ENCODE data around the gene PRKCH.

Gene PRKCH

DNA sequence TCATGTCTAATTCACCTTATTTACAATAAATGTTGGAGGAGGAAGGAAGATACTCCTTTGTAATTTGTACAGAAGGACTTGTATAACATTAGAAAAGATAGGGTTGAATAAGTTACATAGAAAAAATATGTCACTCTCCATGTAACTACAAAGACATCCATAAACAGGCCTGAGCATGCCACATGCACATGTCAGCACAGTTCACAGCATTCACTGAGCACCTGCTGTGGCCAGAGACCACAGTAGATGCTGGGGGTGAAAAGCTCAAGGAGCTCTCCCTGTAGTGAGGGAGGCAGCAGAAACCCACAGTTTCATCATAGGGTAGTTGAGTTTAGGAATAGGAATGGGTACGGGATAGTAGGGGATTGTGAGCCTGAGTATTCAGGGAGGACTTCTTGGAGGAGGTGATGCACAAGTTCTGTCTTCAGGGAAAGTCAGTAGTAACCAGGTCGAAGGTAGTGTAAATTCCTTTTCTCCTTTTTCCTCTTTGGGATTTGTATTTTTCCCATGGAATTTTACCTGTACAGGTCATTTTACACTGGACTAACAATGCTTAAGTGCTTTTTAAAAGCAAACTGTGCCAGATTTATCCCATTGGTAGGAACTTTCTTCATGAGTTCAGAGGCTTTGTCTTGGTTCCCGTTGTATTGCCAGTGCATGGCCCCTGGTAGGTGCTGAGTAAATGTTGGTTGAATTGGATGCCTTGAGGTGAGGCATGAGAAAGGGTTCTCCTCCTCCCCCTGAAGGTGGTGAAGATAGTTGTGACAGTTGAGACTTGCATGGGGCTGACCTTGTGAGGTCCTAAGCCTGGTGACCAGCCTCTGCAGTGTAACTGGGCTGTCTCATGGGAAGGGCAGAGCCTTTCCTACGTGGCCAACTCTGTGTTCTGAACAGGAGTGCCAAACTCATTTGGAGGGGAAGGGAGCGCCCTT is 20.2 kb downstream of the PRKCH start:
- no peak overlapping the region for H3K4me3 ChIP-seq (ENCODE audit: low read depth, low read length)
- TF ChIP-seq CTCF (conservative IDR thresholded peaks at IDR 0.05; ENCODE audit: low read depth, low read length) = no peak
- DNase-seq (ENCODE audit: low read depth) = no peak

GRCh38 chr14:61342486-61342885 is 21.1 kb downstream of the PRKCH start:
- no peak overlapping the region for H3K4me3 ChIP-seq (ENCODE audit: low read depth, low read length)
- no peak for DNase-seq (ENCODE audit: low read depth)

DNA sequence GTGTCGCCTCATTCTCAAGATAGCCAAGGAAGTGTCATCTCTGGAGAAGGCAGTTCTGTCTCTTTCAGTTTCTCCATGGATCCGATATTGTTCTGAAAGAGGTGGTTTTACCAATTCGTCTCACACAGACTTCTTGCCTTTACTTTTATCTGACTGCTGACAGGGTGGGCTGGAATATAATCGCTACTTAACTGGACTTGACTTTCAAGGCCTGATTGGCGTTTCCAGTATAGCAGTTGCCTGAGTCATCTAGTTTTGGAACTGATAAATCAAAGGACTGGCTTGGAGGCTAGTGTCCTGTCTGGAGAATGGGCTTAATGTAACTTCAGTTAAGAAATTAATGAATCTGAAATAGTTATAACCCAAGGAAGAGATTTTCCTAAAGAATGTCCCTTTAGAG is 21.6 kb downstream of the PRKCH start:
- no peak overlapping the region for H3K4me3 ChIP-seq (ENCODE audit: low read depth, low read length)
- TF ChIP-seq CTCF (conservative IDR thresholded peaks at IDR 0.05; ENCODE audit: low read depth, low read length) = no peak
- DNase-seq (ENCODE audit: low read depth) = no peak

More at GRCh38 chr14:61342486-61342885, 21.1 kb downstream of the PRKCH start:
- TF ChIP-seq CTCF (conservative IDR thresholded peaks at IDR 0.05; ENCODE audit: low read depth, low read length) = no peak

GRCh38 chr14:61343471-61343870 is 22.1 kb downstream of the PRKCH start:
- no peak overlapping the region for H3K4me3 ChIP-seq (ENCODE audit: low read depth, low read length)
- TF ChIP-seq CTCF (conservative IDR thresholded peaks at IDR 0.05; ENCODE audit: low read depth, low read length) = no peak
- DNase-seq (ENCODE audit: low read depth) = no peak

DNA sequence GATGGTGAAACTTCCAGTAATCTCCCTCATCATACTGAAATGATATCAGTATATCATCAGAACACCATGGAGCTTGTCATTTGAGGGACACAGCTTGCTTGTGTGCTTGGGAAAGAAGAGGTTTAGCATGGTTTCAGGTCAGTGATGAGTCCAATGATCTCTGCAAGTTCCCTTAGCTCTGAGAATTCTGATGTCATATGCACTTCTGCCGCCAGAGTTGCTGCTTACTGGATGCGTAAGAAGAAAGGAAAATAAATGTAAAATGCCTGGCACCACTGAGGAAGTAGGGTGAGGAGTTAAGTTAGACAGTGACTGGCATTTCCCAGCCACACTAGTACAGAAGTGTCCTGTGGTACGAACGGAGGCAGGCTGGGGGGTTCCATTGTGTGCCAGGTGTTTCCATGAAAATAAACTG is 22.6 kb downstream of the PRKCH start:
- no peak overlapping the region for H3K4me3 ChIP-seq (ENCODE audit: low read depth, low read length)
- no peak for TF ChIP-seq CTCF (conservative IDR thresholded peaks at IDR 0.05; ENCODE audit: low read depth, low read length)
- no peak for DNase-seq (ENCODE audit: low read depth)

- TF ChIP-seq CTCF (conservative IDR thresholded peaks at IDR 0.05; ENCODE audit: low read depth, low read length) = no peak
- H3K4me3 ChIP-seq (ENCODE audit: low read depth, low read length) = no peak overlapping the region
- DNase-seq (ENCODE audit: low read depth) = no peak
Observed at GRCh38 chr14:61344437-61345150, 23.2 kb downstream of the PRKCH start.
